Measurements from ENCODE around the gene EPAS1. TPM values are rescaled to one million over a fixed set of nuclear protein-coding genes. Genes with fewer than 3 reads are reported as not detected.
A peak's percentile ranks its signal among the peaks of the same experiment; 100 is the strongest.

Gene EPAS1
- total and polyA plus RNA-seq, 4 donors: 26.2 to 193 (median 61.1) TPM

- H3K9me3 ChIP-seq (ENCODE audit: control insufficient read depth in 4 of 4, low read length in 3 of 4): no peaks in the 10 kb centered on the region
- peak overlapping the region; percentile 1 to 2 for H3K27ac ChIP-seq (ENCODE audit: low read depth in 1 of 2, low read length in 2 of 2)
- no peak for DNase-seq (ENCODE audit: low spot score)
- H3K4me3 ChIP-seq (ENCODE audit: low read depth in 1 of 3, low read length in 3 of 3): no peak overlapping the region
- H3K4me1 ChIP-seq (ENCODE audit: control insufficient read depth in 4 of 4, insufficient read depth in 4 of 4, low read length in 3 of 4): peaks cover 5 to 14% (median 11%) of the 10 kb centered on the region in 4 donors
- H3K27me3 ChIP-seq (ENCODE audit: control insufficient read depth in 4 of 4, insufficient read depth in 4 of 4, low read length in 3 of 4): no peaks in the 10 kb centered on the region
- H3K36me3 ChIP-seq (ENCODE audit: control insufficient read depth in 4 of 4, insufficient read depth in 3 of 4, low read depth in 1 of 4, low read length in 3 of 4): peaks cover 11 to 68% (median 53%) of the 10 kb centered on the region in 4 donors
- no peak overlapping the region for H3K9ac ChIP-seq (ENCODE audit: low read depth in 1 of 2, low read length in 2 of 2)
- WGBS: 85% methylated on average over 6 of the region's 6 CpGs
- TF ChIP-seq TAF1 (conservative IDR thresholded peaks at IDR 0.05) (no peak), JUND (IDR thresholded peaks at IDR 0.05) (no peak), GABPA (IDR thresholded peaks at IDR 0.05 in 1 of 2, conservative IDR thresholded peaks at IDR 0.05 in 1 of 2) (no peak), SP1 (IDR thresholded peaks at IDR 0.05) (no peak), EGR1 (IDR thresholded peaks at IDR 0.05; ENCODE audit: low read depth in 2 of 2) (no peak), REST (IDR thresholded peaks at IDR 0.05) (no peak)
Measured at GRCh38 chr2:46361920-46362666, 64.9 kb downstream of the EPAS1 start.

- peak overlapping the region; percentile 1 to 2 for H3K27ac ChIP-seq (ENCODE audit: low read depth in 1 of 2, low read length in 2 of 2)
- H3K9me3 ChIP-seq (ENCODE audit: control insufficient read depth in 4 of 4, low read length in 3 of 4): no peaks in the 10 kb centered on the region
- no peak overlapping the region for H3K9ac ChIP-seq (ENCODE audit: low read depth in 1 of 2, low read length in 2 of 2)
- DNase-seq (ENCODE audit: low spot score): no peak
- H3K27me3 ChIP-seq (ENCODE audit: control insufficient read depth in 4 of 4, insufficient read depth in 4 of 4, low read length in 3 of 4): no peaks in the 10 kb centered on the region
- no peak overlapping the region for H3K4me3 ChIP-seq (ENCODE audit: low read depth in 1 of 3, low read length in 3 of 3)
- peaks cover 11 to 68% (median 50%) of the 10 kb centered on the region in 4 donors for H3K36me3 ChIP-seq (ENCODE audit: control insufficient read depth in 4 of 4, insufficient read depth in 3 of 4, low read depth in 1 of 4, low read length in 3 of 4)
- WGBS: 87% methylated on average over 4 of the region's 4 CpGs
- TF ChIP-seq TAF1 (conservative IDR thresholded peaks at IDR 0.05): no peak
- TF ChIP-seq HNF4G (IDR thresholded peaks at IDR 0.05): no peak
- no peak for TF ChIP-seq NR2F2 (IDR thresholded peaks at IDR 0.05)
- no peak for TF ChIP-seq HNF4A (conservative IDR thresholded peaks at IDR 0.05)
- TF ChIP-seq CTCF (IDR thresholded peaks at IDR 0.05; ENCODE audit: low read depth, low read length, missing input control): no peak
- peaks cover 5 to 18% (median 11%) of the 10 kb centered on the region in 4 donors for H3K4me1 ChIP-seq (ENCODE audit: control insufficient read depth in 4 of 4, insufficient read depth in 4 of 4, low read length in 3 of 4)
Measured at GRCh38 chr2:46362667-46363012, 65.4 kb downstream of the EPAS1 start.

GRCh38 chr2:46363535-46364170 lies 66.4 kb downstream of the EPAS1 start:
- H3K36me3 ChIP-seq (ENCODE audit: control insufficient read depth in 4 of 4, insufficient read depth in 3 of 4, low read depth in 1 of 4, low read length in 3 of 4): peaks cover 12 to 59% (median 43%) of the 10 kb centered on the region in 4 donors
- no peaks in the 10 kb centered on the region for H3K9me3 ChIP-seq (ENCODE audit: control insufficient read depth in 4 of 4, low read length in 3 of 4)
- WGBS: 74% methylated on average over 4 of the region's 4 CpGs
- H3K4me1 ChIP-seq (ENCODE audit: control insufficient read depth in 4 of 4, insufficient read depth in 4 of 4, low read length in 3 of 4): peaks cover 5 to 18% (median 11%) of the 10 kb centered on the region in 4 donors
- H3K27ac ChIP-seq (ENCODE audit: low read depth in 1 of 2, low read length in 2 of 2): peak overlapping the region; percentile 3 to 26
- H3K9ac ChIP-seq (ENCODE audit: low read depth in 1 of 2, low read length in 2 of 2): no peak overlapping the region
- H3K27me3 ChIP-seq (ENCODE audit: control insufficient read depth in 4 of 4, insufficient read depth in 4 of 4, low read length in 3 of 4): no peaks in the 10 kb centered on the region
- TF ChIP-seq FOXA1 (IDR thresholded peaks at IDR 0.05): no peak
- TF ChIP-seq NR2F2 (IDR thresholded peaks at IDR 0.05): no peak
- TF ChIP-seq REST (IDR thresholded peaks at IDR 0.05): no peak
- TF ChIP-seq JUND (IDR thresholded peaks at IDR 0.05): peak in 1 of 2 donors; percentile 45
- no peak overlapping the region for H3K4me3 ChIP-seq (ENCODE audit: low read depth in 1 of 3, low read length in 3 of 3)
- no peak for DNase-seq (ENCODE audit: low spot score)

Measured in liver (tissue), 9 donors.